GM12892 (cell line): Measurements from ENCODE around the gene R3HDM1.
"Not testable (repeated sequence)": the region's sequence is repeated elsewhere in the genome, so short reads cannot be mapped to it uniquely, and the experiment has no call there.

Experiments used
- DNase-seq: peaks from one replicate; pipeline ENCODE4 v3.0.0; 2011; ENCODE audit not compliant: insufficient read length
- FAIRE-seq: peaks from 2 replicates; lab custom pipeline; 2011; peaks lifted over from hg19 to GRCh38; lab: Jason Lieb, UNC
- POLR2A ChIP-seq: IDR thresholded peaks from 2 replicates; pipeline ENCODE4 v1.6.1; 2011; ENCODE audit warnings: low read depth, low read length, control low read depth
- POLR2AphosphoS5 ChIP-seq: IDR thresholded peaks from 2 replicates; pipeline ENCODE4 v1.6.1; 2011; ENCODE audit warnings: low read depth, low read length, control low read depth
- TAF1 ChIP-seq: IDR thresholded peaks from 2 replicates; pipeline ENCODE4 v1.6.1; 2011; ENCODE audit warnings: low read depth, mild to moderate bottlenecking, control low read depth, low read length, borderline replicate concordance

Gene R3HDM1

GRCh38 chr2:135585586-135585985, 54.3 kb downstream of the R3HDM1 start:
- DNase-seq, result no peak
- FAIRE-seq, result no peak
- TF ChIP-seq TAF1, result no peak
- TF ChIP-seq POLR2AphosphoS5, result no peak

GRCh38 chr2:135586148-135586547, 54.9 kb downstream of the R3HDM1 start:
- TF ChIP-seq TAF1 (no peak), POLR2A (no peak), POLR2AphosphoS5 (no peak)
- FAIRE-seq, result peak; percentile 63
- DNase-seq, result no peak

- peak; percentile 51 for FAIRE-seq
- no peak for TF ChIP-seq POLR2A
- no peak for TF ChIP-seq TAF1
- TF ChIP-seq POLR2AphosphoS5, result no peak
- no peak for DNase-seq
Measured at GRCh38 chr2:135587958-135588357, 56.7 kb downstream of the R3HDM1 start.

GRCh38 chr2:135590619-135591260, 59.5 kb downstream of the R3HDM1 start:
- peak; percentile 30 for FAIRE-seq
- DNase-seq, result no peak
- TF ChIP-seq POLR2AphosphoS5, result no peak
- no peak for TF ChIP-seq POLR2A
- TF ChIP-seq TAF1, result no peak

- no peak for FAIRE-seq
- TF ChIP-seq POLR2AphosphoS5, result no peak
- DNase-seq, result no peak
Measured at GRCh38 chr2:135600915-135601314, 69.6 kb downstream of the R3HDM1 start.

- no peak for FAIRE-seq
- DNase-seq, result no peak
- TF ChIP-seq TAF1, result no peak
- TF ChIP-seq POLR2A, result no peak
- TF ChIP-seq POLR2AphosphoS5, result no peak
Measured at GRCh38 chr2:135603543-135603942, 72.3 kb downstream of the R3HDM1 start.

- no peak for DNase-seq
- TF ChIP-seq TAF1, result no peak
- TF ChIP-seq POLR2A, result no peak
- no peak for FAIRE-seq
Measured at GRCh38 chr2:135607561-135607960, 76.3 kb downstream of the R3HDM1 start.

- DNase-seq (no peak), FAIRE-seq (no peak)
- TF ChIP-seq TAF1, result no peak
- TF ChIP-seq POLR2A, result no peak
- no peak for TF ChIP-seq POLR2AphosphoS5
Measured at GRCh38 chr2:135612319-135612718, 81.0 kb downstream of the R3HDM1 start.

GRCh38 chr2:135615404-135615803, 84.1 kb downstream of the R3HDM1 start:
- DNase-seq (no peak), FAIRE-seq (peak; percentile 53)
- no peak for TF ChIP-seq TAF1
- TF ChIP-seq POLR2A, result no peak
- TF ChIP-seq POLR2AphosphoS5, result no peak

- TF ChIP-seq POLR2A, result no peak
- no peak for TF ChIP-seq TAF1
- TF ChIP-seq POLR2AphosphoS5, result no peak
- FAIRE-seq (no peak), DNase-seq (no peak)
Measured at GRCh38 chr2:135617501-135618015, 86.3 kb downstream of the R3HDM1 start.

GRCh38 chr2:135620198-135620597, 88.9 kb downstream of the R3HDM1 start:
- TF ChIP-seq POLR2AphosphoS5, result no peak
- TF ChIP-seq POLR2A, result no peak
- TF ChIP-seq TAF1, result no peak
- no peak for DNase-seq
- FAIRE-seq, result no peak

GRCh38 chr2:135629520-135629919, 98.2 kb downstream of the R3HDM1 start:
- DNase-seq (no peak), FAIRE-seq (no peak)
- TF ChIP-seq POLR2AphosphoS5 (no peak), TAF1 (no peak), POLR2A (no peak)

- DNase-seq, FAIRE-seq: not testable (repeated sequence)
Measured at GRCh38 chr2:135630034-135630433, 98.8 kb downstream of the R3HDM1 start.

GRCh38 chr2:135630488-135630887, 99.2 kb downstream of the R3HDM1 start:
- FAIRE-seq, result no peak
- TF ChIP-seq POLR2AphosphoS5, result no peak
- no peak for TF ChIP-seq TAF1
- TF ChIP-seq POLR2A, result no peak
- no peak for DNase-seq
